ENCODE results near the gene UCHL3. TPM values are rescaled to one million over a fixed set of nuclear protein-coding genes. Genes with fewer than 3 reads are reported as not detected.

UCHL3 gene
- total RNA-seq, 1 donor: 41.5 TPM

DNA sequence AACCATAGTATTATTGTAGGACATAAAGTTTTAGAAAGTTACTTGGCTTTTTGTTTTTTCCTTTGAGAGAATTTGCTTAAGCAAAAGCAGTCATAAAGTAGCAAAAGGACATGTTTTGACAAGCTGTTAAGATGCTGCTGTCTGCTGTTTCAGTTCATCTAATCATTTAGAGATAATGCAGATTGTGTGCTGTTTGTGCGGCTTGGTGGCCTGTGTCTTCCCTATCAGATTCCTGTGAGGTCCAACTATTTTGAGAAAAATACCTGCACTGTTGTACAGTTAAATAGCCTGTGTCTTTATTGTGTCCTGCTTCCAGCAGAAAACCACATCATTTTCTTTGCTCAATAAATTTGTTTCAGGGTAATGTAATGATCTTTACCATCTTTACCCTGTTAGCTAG lies 20.0 kb downstream of the UCHL3 start:
- H3K4me3 ChIP-seq (ENCODE audit: low read depth, low read length): no peak overlapping the region
- peak; percentile 42 for DNase-seq (ENCODE audit: low read depth)
- TF ChIP-seq, protein P1, sequence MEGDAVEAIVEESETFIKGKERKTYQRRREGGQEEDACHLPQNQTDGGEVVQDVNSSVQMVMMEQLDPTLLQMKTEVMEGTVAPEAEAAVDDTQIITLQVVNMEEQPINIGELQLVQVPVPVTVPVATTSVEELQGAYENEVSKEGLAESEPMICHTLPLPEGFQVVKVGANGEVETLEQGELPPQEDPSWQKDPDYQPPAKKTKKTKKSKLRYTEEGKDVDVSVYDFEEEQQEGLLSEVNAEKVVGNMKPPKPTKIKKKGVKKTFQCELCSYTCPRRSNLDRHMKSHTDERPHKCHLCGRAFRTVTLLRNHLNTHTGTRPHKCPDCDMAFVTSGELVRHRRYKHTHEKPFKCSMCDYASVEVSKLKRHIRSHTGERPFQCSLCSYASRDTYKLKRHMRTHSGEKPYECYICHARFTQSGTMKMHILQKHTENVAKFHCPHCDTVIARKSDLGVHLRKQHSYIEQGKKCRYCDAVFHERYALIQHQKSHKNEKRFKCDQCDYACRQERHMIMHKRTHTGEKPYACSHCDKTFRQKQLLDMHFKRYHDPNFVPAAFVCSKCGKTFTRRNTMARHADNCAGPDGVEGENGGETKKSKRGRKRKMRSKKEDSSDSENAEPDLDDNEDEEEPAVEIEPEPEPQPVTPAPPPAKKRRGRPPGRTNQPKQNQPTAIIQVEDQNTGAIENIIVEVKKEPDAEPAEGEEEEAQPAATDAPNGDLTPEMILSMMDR (IDR thresholded peaks at IDR 0.05; ENCODE audit: insufficient read depth, low read depth, low read length): no peak

DNA sequence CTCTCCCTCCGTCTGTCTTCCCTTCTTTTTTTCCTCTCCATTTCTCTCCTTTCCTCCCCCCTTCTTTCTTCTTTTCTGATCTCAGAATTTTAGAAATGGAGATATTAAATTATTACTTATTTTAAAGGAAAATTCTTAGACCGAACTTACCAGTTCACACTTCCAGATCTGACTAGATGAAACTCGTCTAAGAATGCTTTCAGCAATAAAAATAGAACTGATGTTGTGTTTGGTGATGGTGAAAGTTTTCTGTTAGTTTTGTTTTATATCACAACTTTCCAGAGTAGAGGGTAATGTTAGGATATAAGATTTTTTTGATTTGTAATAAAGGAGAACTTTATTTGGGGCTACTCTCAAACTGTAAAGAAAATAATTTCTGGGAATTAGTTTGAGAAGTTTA lies 29.9 kb downstream of the UCHL3 start:
- no peak for DNase-seq (ENCODE audit: low read depth)
- H3K4me3 ChIP-seq (ENCODE audit: low read depth, low read length): no peak overlapping the region
- TF ChIP-seq, protein P1 (IDR thresholded peaks at IDR 0.05; ENCODE audit: insufficient read depth, low read depth, low read length): no peak

DNA sequence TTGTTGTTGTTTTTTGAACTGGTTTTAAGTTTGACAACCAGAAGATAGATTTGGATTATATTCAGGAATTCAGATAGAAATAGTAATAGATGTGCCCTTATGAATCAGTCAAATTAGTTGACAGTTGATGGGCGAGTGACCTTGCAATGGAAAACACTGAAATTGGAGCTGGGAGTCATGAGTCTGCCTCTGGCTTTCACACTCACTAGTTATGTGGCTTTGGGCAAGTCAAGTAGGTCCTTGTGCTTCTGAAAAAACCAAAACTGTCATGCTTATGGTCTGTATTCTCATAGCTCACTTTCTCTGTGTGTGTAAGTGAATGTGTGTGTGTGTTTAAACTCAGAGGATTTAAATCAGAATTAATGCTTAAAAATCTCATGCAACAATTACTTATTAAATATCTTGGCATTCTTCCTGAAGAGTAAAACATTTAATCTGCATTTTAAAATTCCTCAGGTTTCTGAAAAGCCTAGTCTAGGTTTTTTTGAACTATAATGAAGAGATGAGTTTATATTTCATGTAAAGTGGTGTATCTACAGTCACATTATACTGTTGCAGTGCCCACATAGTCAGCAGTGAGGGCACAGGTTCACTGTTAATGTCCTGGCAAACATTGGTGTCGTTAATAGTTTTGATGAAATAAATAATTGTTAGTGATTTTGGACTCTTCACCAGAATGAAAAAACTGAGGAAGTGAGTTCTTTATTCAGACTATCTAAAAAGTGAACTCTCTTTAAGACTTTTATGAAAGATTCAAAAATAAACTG lies 32.5 kb downstream of the UCHL3 start:
- TF ChIP-seq, protein P1 (IDR thresholded peaks at IDR 0.05; ENCODE audit: insufficient read depth, low read depth, low read length): no peak
- no peak overlapping the region for H3K4me3 ChIP-seq (ENCODE audit: low read depth, low read length)
- no peak for DNase-seq (ENCODE audit: low read depth)

DNA sequence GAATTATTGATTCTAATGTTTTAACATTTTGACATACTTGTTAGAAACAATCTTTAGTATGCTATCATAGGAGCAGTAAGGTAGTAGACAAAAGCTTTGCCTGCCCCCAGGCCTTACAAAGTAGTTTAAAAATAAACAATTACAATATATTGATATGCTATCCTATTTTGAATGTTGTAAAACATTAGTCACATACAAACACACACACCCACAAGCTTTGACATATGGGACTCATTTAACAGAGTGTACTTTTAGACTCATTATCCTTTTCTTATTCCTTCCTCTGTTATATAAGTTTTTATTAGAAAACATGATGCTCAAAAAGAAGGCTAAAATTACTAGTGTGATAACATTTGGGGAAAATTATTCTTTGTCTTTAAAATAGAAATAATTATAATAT lies 33.5 kb downstream of the UCHL3 start:
- no peak overlapping the region for H3K4me3 ChIP-seq (ENCODE audit: low read depth, low read length)
- TF ChIP-seq, protein P1 (IDR thresholded peaks at IDR 0.05; ENCODE audit: insufficient read depth, low read depth, low read length): no peak
- no peak for DNase-seq (ENCODE audit: low read depth)

DNA sequence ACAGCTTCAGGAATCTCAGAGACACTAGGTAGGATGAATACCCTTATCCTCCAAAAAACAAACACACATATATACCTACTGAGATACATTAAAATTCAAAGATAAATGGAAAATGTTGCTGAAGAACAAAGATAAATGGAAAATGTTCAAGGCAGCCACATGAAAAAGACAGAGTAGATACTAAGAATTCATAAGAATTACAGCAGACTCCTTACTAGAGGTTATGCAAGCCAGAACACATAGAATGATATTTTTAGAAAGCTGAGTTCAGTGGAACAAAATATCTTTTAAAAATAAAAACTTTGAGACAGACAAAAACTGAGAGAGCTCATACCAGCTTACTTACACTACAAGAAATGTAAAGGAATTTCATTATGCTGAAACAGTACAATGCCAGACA lies 35.6 kb downstream of the UCHL3 start:
- no peak overlapping the region for H3K4me3 ChIP-seq (ENCODE audit: low read depth, low read length)
- DNase-seq (ENCODE audit: low read depth): no peak
- TF ChIP-seq, protein P1 (IDR thresholded peaks at IDR 0.05; ENCODE audit: insufficient read depth, low read depth, low read length): no peak

DNA sequence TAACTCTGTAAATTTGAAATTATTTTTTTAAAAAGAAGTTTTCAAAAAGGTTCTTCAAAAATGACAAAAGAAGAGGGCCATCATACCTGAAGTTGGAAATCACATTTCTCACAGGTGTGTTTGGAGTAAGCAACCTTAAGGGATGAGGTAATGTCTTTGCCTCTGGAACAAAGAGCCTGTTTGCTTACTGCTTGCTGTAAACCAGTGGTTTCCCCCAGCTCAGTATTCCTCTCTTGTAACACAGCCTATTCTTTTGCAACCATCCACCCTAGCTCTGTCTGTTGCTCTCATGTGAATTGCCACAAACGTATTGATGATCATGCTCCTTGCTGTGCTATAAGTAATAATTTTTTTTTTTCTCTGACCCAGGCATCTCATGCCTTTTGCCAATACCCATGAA lies 38.1 kb downstream of the UCHL3 start:
- TF ChIP-seq, protein P1 (IDR thresholded peaks at IDR 0.05; ENCODE audit: insufficient read depth, low read depth, low read length): no peak
- no peak for DNase-seq (ENCODE audit: low read depth)
- no peak overlapping the region for H3K4me3 ChIP-seq (ENCODE audit: low read depth, low read length)

Data from fibroblast of villous mesenchyme (primary cell).